8988T (cell line): ENCODE data around the gene THRB.

Experiments used
- DNase-seq: peaks from one replicate; pipeline ENCODE4 v3.0.0; 2011

The THRB gene

GRCh38 chr3:24211381-24211780 is 283.3 kb downstream of the THRB start:
- no peak for DNase-seq

- no peak for DNase-seq
Measured at GRCh38 chr3:24202071-24202470, 292.6 kb downstream of the THRB start.

GRCh38 chr3:24201301-24201700 is 293.3 kb downstream of the THRB start:
- no peak for DNase-seq

GRCh38 chr3:24199775-24200247 is 294.8 kb downstream of the THRB start:
- DNase-seq: no peak

- DNase-seq: no peak
Measured at GRCh38 chr3:24199300-24199699, 295.4 kb downstream of the THRB start.

- DNase-seq: no peak
Measured at GRCh38 chr3:24198728-24199127, 295.9 kb downstream of the THRB start.

GRCh38 chr3:24197809-24198208 is 296.8 kb downstream of the THRB start:
- DNase-seq: no peak

GRCh38 chr3:24196526-24196925 is 298.1 kb downstream of the THRB start:
- no peak for DNase-seq

- no peak for DNase-seq
Measured at GRCh38 chr3:24195504-24196230, 299.0 kb downstream of the THRB start.

- DNase-seq: no peak
Measured at GRCh38 chr3:24192469-24193056, 302.1 kb downstream of the THRB start.

- no peak for DNase-seq
Measured at GRCh38 chr3:24191801-24192403, 302.7 kb downstream of the THRB start.

GRCh38 chr3:24190256-24190655 is 304.4 kb downstream of the THRB start:
- no peak for DNase-seq

GRCh38 chr3:24185738-24186384 is 308.8 kb downstream of the THRB start:
- peak; percentile 26 for DNase-seq

- no peak for DNase-seq
Measured at GRCh38 chr3:24184528-24185176, 310.0 kb downstream of the THRB start.

GRCh38 chr3:24182756-24183155 is 311.9 kb downstream of the THRB start:
- DNase-seq: no peak

- no peak for DNase-seq
Measured at GRCh38 chr3:24181256-24181655, 313.4 kb downstream of the THRB start.

- DNase-seq: no peak
Measured at GRCh38 chr3:24180616-24181015, 314.0 kb downstream of the THRB start.

GRCh38 chr3:24177201-24177600 is 317.4 kb downstream of the THRB start:
- no peak for DNase-seq

GRCh38 chr3:24174614-24175013 is 320.0 kb downstream of the THRB start:
- no peak for DNase-seq

- no peak for DNase-seq
Measured at GRCh38 chr3:24168977-24169376, 325.7 kb downstream of the THRB start.

- DNase-seq: no peak
Measured at GRCh38 chr3:24167429-24167828, 327.2 kb downstream of the THRB start.

GRCh38 chr3:24166515-24166914 is 328.1 kb downstream of the THRB start:
- no peak for DNase-seq

- no peak for DNase-seq
Measured at GRCh38 chr3:24165603-24165982, 329.1 kb downstream of the THRB start.
